ENCODE measurements around the gene ZNF778. TPM values are rescaled to one million over a fixed set of nuclear protein-coding genes. Genes with fewer than 3 reads are reported as not detected.

Gene ZNF778
- polyA plus RNA-seq, 1 experiment, result 11.3 TPM

GRCh38 chr16:89174055-89174827 lies 43.3 kb upstream of the ZNF778 start:
- Histone ChIP-seq H3K9me3 (ENCODE audit: control insufficient read depth, insufficient read depth, low read length) (peaks cover 4% of the 10 kb centered on the region; the same call in 1 of the 2 replicates), H3K4me3 (ENCODE audit: low read depth, low read length) (no peak overlapping the region), H3K27me3 (ENCODE audit: control insufficient read depth, insufficient read depth, low read length) (peaks cover 72% of the 10 kb centered on the region), H3K27ac (ENCODE audit: low read depth, low read length) (no peak overlapping the region)
- DNase-seq (ENCODE audit: low read depth, low spot score), result no peak
- CTCF ChIA-PET, result no interaction called here
- POLR2A ChIA-PET, result no interaction called here
- TF ChIP-seq, protein P1, sequence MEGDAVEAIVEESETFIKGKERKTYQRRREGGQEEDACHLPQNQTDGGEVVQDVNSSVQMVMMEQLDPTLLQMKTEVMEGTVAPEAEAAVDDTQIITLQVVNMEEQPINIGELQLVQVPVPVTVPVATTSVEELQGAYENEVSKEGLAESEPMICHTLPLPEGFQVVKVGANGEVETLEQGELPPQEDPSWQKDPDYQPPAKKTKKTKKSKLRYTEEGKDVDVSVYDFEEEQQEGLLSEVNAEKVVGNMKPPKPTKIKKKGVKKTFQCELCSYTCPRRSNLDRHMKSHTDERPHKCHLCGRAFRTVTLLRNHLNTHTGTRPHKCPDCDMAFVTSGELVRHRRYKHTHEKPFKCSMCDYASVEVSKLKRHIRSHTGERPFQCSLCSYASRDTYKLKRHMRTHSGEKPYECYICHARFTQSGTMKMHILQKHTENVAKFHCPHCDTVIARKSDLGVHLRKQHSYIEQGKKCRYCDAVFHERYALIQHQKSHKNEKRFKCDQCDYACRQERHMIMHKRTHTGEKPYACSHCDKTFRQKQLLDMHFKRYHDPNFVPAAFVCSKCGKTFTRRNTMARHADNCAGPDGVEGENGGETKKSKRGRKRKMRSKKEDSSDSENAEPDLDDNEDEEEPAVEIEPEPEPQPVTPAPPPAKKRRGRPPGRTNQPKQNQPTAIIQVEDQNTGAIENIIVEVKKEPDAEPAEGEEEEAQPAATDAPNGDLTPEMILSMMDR (IDR thresholded peaks at IDR 0.05; ENCODE audit: low read depth, low read length), result no peak

GRCh38 chr16:89174877-89175276 lies 42.6 kb upstream of the ZNF778 start:
- Histone ChIP-seq H3K27me3 (ENCODE audit: control insufficient read depth, insufficient read depth, low read length) (peaks cover 70% of the 10 kb centered on the region), H3K27ac (ENCODE audit: low read depth, low read length) (no peak overlapping the region), H3K9me3 (ENCODE audit: control insufficient read depth, insufficient read depth, low read length) (peaks cover 4% of the 10 kb centered on the region; the same call in 1 of the 2 replicates), H3K4me3 (ENCODE audit: low read depth, low read length) (no peak overlapping the region)
- no peak for DNase-seq (ENCODE audit: low read depth, low spot score)
- POLR2A ChIA-PET, result no interaction called here
- CTCF ChIA-PET, result no interaction called here
- TF ChIP-seq, protein P1 (IDR thresholded peaks at IDR 0.05; ENCODE audit: low read depth, low read length), result no peak

DNA sequence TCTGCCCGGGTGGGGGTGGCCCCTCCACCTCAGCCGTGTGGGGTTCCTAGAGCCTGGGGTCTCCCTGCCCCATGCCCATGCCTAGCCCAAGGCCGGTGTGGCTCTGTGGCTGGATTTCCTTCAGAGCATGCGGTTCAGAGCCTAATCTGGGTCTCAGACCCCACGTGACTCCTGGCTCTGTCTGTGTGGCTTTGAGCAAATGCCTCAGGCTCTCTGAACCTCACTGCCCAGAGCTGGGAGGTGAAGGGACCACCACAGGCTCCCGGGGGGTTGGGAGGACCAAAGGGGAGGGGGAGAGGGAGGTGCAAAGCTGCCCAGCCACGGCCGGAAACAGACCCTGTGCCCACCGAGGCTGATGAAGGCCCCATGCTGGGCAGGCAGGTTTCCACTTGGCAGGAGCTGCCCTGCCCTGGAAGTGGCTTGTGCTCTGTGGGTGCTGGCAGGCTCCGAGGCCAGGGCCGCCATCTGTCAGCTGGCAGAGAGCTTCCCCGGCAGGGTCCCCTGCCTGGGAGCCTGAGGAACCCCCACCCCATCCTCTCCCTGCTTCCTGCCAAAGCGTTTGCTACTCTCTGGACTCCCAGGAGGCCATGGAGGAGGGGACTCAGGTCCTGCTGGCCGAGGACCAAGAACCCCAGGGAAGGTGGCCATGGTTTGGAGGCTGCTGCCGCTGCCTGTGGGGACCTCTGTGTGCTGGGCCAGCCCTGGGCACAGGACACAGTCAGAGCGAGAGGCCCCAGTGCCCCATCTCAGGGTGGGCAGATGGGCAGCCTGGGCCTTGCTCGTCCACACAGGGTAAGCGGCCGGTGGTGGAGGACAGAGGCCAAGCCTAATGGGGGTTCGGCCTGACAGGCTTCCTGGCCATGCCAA lies 42.0 kb upstream of the ZNF778 start:
- TF ChIP-seq, protein P1 (IDR thresholded peaks at IDR 0.05; ENCODE audit: low read depth, low read length), result no peak
- POLR2A ChIA-PET, result no interaction called here
- DNase-seq (ENCODE audit: low read depth, low spot score), result no peak
- Histone ChIP-seq H3K27me3 (ENCODE audit: control insufficient read depth, insufficient read depth, low read length) (peaks cover 70% of the 10 kb centered on the region), H3K4me3 (ENCODE audit: low read depth, low read length) (no peak overlapping the region), H3K9me3 (ENCODE audit: control insufficient read depth, insufficient read depth, low read length) (peaks cover 4% of the 10 kb centered on the region; the same call in 1 of the 2 replicates), H3K27ac (ENCODE audit: low read depth, low read length) (no peak overlapping the region)
- CTCF ChIA-PET, result no interaction called here

DNA sequence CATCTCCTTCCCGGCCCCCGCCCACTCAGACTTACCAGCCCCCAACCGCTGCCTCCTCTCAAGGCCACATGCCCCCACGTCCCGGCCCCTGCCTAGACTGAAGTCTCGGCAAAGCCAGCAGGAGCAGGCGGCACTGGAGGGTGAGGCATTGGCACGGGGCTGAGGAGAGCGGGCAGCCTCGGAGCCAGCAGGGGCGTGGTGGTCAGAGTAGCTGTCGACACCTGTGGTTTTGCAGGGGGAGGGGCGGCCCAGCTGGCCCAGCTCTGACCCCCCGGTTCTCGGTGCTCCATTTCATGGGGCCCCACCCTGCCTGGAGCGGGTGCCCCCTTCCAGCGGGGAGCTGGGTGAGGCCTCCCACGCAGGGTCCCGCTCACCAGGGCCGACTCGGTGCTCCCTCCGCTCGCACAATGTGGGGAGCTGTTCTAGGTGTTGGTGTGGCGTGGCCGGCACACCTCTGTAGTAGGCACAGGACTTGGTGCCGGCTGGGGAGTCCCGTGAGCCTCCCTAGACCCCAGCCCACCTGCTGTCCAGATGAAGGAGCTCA lies 41.3 kb upstream of the ZNF778 start:
- TF ChIP-seq, protein P1 (IDR thresholded peaks at IDR 0.05; ENCODE audit: low read depth, low read length), result no peak
- H3K9me3 ChIP-seq (ENCODE audit: control insufficient read depth, insufficient read depth, low read length), result peaks cover 4% of the 10 kb centered on the region; the same call in 1 of the 2 replicates
- no peak for DNase-seq (ENCODE audit: low read depth, low spot score)
- ChIA-PET CTCF (interaction anchor here (1.1 to 2.0 kb wide), 2 partner anchors 9 to 433 kb away, joined by 3 to 9 read pairs; no protein-coding TSS in a partner anchor), POLR2A (interaction anchor here (1.7 kb wide), 1 partner anchor 16 kb away, joined by 3 read pairs; no protein-coding TSS in a partner anchor)
- H3K4me3 ChIP-seq (ENCODE audit: low read depth, low read length), result no peak overlapping the region
- H3K27ac ChIP-seq (ENCODE audit: low read depth, low read length), result no peak overlapping the region
- H3K27me3 ChIP-seq (ENCODE audit: control insufficient read depth, insufficient read depth, low read length), result peaks cover 64% of the 10 kb centered on the region
